ENCODE data around the gene CXCL11.

GRCh38 chr4:76022031-76022430 is 13.8 kb downstream of the CXCL11 start:
- TF ChIP-seq, protein P1, sequence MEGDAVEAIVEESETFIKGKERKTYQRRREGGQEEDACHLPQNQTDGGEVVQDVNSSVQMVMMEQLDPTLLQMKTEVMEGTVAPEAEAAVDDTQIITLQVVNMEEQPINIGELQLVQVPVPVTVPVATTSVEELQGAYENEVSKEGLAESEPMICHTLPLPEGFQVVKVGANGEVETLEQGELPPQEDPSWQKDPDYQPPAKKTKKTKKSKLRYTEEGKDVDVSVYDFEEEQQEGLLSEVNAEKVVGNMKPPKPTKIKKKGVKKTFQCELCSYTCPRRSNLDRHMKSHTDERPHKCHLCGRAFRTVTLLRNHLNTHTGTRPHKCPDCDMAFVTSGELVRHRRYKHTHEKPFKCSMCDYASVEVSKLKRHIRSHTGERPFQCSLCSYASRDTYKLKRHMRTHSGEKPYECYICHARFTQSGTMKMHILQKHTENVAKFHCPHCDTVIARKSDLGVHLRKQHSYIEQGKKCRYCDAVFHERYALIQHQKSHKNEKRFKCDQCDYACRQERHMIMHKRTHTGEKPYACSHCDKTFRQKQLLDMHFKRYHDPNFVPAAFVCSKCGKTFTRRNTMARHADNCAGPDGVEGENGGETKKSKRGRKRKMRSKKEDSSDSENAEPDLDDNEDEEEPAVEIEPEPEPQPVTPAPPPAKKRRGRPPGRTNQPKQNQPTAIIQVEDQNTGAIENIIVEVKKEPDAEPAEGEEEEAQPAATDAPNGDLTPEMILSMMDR (conservative IDR thresholded peaks at IDR 0.05; ENCODE audit: low read depth in 2 of 2) = no peak
- TF ChIP-seq STAT1 (IDR thresholded peaks at IDR 0.05; ENCODE audit: unreplicated experiment) (no peak), POLR2AphosphoS5 (IDR thresholded peaks at IDR 0.05; ENCODE audit: low read depth) (no peak), EZH2 (IDR thresholded peaks at IDR 0.05; ENCODE audit: low read depth, unreplicated experiment) (no peak), EZH2phosphoT487 (IDR thresholded peaks at IDR 0.05; ENCODE audit: unreplicated experiment) (no peak), REST (IDR thresholded peaks at IDR 0.05; ENCODE audit: unreplicated experiment) (no peak), ZNF331 (CRISPR knock-in tag; IDR thresholded peaks at IDR 0.05; ENCODE audit: low read depth) (no peak), NANOG (IDR thresholded peaks at IDR 0.05; ENCODE audit: borderline replicate concordance) (no peak), CREB1 (CRISPR knock-in tag; IDR thresholded peaks at IDR 0.05; ENCODE audit: low read depth) (no peak), JUNB (IDR thresholded peaks at IDR 0.05; ENCODE audit: unreplicated experiment) (no peak), ZNF462 (CRISPR knock-in tag; IDR thresholded peaks at IDR 0.05) (no peak), ZNF114 (CRISPR knock-in tag; IDR thresholded peaks at IDR 0.05) (no peak)
- TF ChIP-seq, protein P2, sequence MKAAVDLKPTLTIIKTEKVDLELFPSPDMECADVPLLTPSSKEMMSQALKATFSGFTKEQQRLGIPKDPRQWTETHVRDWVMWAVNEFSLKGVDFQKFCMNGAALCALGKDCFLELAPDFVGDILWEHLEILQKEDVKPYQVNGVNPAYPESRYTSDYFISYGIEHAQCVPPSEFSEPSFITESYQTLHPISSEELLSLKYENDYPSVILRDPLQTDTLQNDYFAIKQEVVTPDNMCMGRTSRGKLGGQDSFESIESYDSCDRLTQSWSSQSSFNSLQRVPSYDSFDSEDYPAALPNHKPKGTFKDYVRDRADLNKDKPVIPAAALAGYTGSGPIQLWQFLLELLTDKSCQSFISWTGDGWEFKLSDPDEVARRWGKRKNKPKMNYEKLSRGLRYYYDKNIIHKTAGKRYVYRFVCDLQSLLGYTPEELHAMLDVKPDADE (IDR thresholded peaks at IDR 0.05) = no peak
